CD14-positive monocyte (primary cell): ENCODE data around the gene SLX9. TPM values are rescaled to one million over a fixed set of nuclear protein-coding genes. Genes with fewer than 3 reads are reported as not detected.

Source experiments
- DNase-seq, 3 donors: peaks; one replicate each; pipeline ENCODE4 v3.0.0-alpha.2; 2011 to 2022
- H2AFZ ChIP-seq: 2 replicates; pipeline ENCODE4 v1.6.0; 2012; ENCODE audit warnings: mild to moderate bottlenecking, low read depth, low read length, inconsistent platforms; ENCODE audit not compliant: insufficient read depth, poor library complexity, severe bottlenecking
- H3K27ac ChIP-seq, 2 donors: 1 replicate in 1 of 2; 2 replicates in 1 of 2; pipeline ENCODE4 v1.5.1; 2012 to 2013; ENCODE audit warnings: low read length in 2 of 2, control low read depth in 1 of 2, inconsistent platforms in 1 of 2, low read depth in 1 of 2, mild to moderate bottlenecking in 1 of 2
- H3K27me3 ChIP-seq, 2 donors: one replicate each; pipeline versions ENCODE4 v1.6.0 to v1.6.1; 2011 to 2013; ENCODE audit warnings: low read length in 2 of 2; ENCODE audit not compliant: control insufficient read depth in 2 of 2, insufficient read depth in 2 of 2
- H3K36me3 ChIP-seq, 2 donors: replicated peaks in 1 of 2; 1 replicate in 1 of 2; 2 replicates in 1 of 2; pipeline versions ENCODE4 v1.5.1 to v1.6.1; 2012 to 2013; ENCODE audit warnings: low read length in 2 of 2, control low read depth in 1 of 2, inconsistent platforms in 1 of 2, mild to moderate bottlenecking in 1 of 2; ENCODE audit not compliant: insufficient read depth in 2 of 2, control insufficient read depth in 1 of 2
- H3K4me1 ChIP-seq, 2 donors: 1 replicate in 1 of 2; 2 replicates in 1 of 2; pipeline versions ENCODE4 v1.5.1 to v1.6.1; 2012 to 2013; ENCODE audit warnings: low read length in 2 of 2, control low read depth in 1 of 2, inconsistent platforms in 1 of 2, mild to moderate bottlenecking in 1 of 2, moderate library complexity in 1 of 2; ENCODE audit not compliant: insufficient read depth in 2 of 2, control insufficient read depth in 1 of 2
- H3K4me2 ChIP-seq: replicated peaks from 2 replicates; pipeline ENCODE3; 2012; ENCODE audit warnings: low read length, moderate library complexity, mild to moderate bottlenecking; ENCODE audit not compliant: poor library complexity, severe bottlenecking; ENCODE audit errors: extremely low read depth
- H3K4me3 ChIP-seq, 3 experiments: fragments of 200-600 bp in 1 of 3; sonication (generic) in 1 of 3; replicated peaks in 1 of 3; 1 replicate in 2 of 3; 2 replicates in 1 of 3; pipeline ENCODE4 v1.5.1; 2011 to 2013; ENCODE audit warnings: low read length in 3 of 3, mild to moderate bottlenecking in 3 of 3, control low read depth in 2 of 3, low read depth in 2 of 3, inconsistent platforms in 1 of 3, moderate library complexity in 1 of 3
- H3K79me2 ChIP-seq: 2 replicates; pipeline ENCODE4 v1.6.0; 2012; ENCODE audit warnings: mild to moderate bottlenecking, control low read depth, inconsistent platforms, low read length, moderate library complexity; ENCODE audit not compliant: insufficient read depth
- H3K9ac ChIP-seq: 2 replicates; pipeline ENCODE4 v1.6.0; 2017; ENCODE audit warnings: low read length, mild to moderate bottlenecking; ENCODE audit not compliant: insufficient read depth, poor library complexity, severe bottlenecking
- H3K9me3 ChIP-seq, 2 donors: replicated peaks in 1 of 2; 1 replicate in 1 of 2; 2 replicates in 1 of 2; pipeline versions ENCODE4 v1.5.1 to v1.6.1; 2012 to 2013; ENCODE audit warnings: low read length in 2 of 2, control low read depth in 1 of 2; ENCODE audit not compliant: control insufficient read depth in 1 of 2, insufficient read depth in 1 of 2
- H4K20me1 ChIP-seq: 2 replicates; pipeline ENCODE4 v1.6.0; 2012; ENCODE audit warnings: mild to moderate bottlenecking, low read length, control low read depth, moderate library complexity; ENCODE audit not compliant: insufficient read depth
- H3K27ac Mint-ChIP-seq, 7 donors: one replicate each; pipeline ENCODE4 v1.8.0; 2020; ENCODE audit warnings: mild to moderate bottlenecking in 7 of 7, mixed read lengths in 7 of 7, moderate library complexity in 6 of 7, inconsistent platforms in 2 of 7
- H3K27me3 Mint-ChIP-seq, 3 donors: one replicate each; pipeline ENCODE4 v1.8.0; 2021 to 2022; ENCODE audit warnings: low read depth in 3 of 3, mild to moderate bottlenecking in 3 of 3, mixed read lengths in 3 of 3, moderate library complexity in 3 of 3, inconsistent platforms in 1 of 3
- H3K36me3 Mint-ChIP-seq, 2 donors: one replicate each; pipeline ENCODE4 v1.8.0; 2020; ENCODE audit warnings: mixed read lengths in 2 of 2, inconsistent platforms in 1 of 2, mild to moderate bottlenecking in 1 of 2
- H3K4me1 Mint-ChIP-seq: one replicate; pipeline ENCODE4 v1.8.0; 2020; ENCODE audit warnings: mild to moderate bottlenecking, mixed read lengths
- H3K4me3 Mint-ChIP-seq, 2 donors: one replicate each; pipeline ENCODE4 v1.8.0; 2020; ENCODE audit warnings: mild to moderate bottlenecking in 2 of 2, mixed read lengths in 2 of 2, moderate library complexity in 1 of 2
- H3K9me3 Mint-ChIP-seq, 7 donors: one replicate each; pipeline ENCODE4 v1.8.0; 2020 to 2022; ENCODE audit warnings: mixed read lengths in 7 of 7, mild to moderate bottlenecking in 6 of 7, moderate library complexity in 6 of 7, inconsistent platforms in 2 of 7
- CTCF ChIP-seq: fragments of 200-600 bp; IDR thresholded peaks from one replicate; pipeline ENCODE4 v1.8.0; 2022; ENCODE audit warnings: antibody characterized with exemption, mild to moderate bottlenecking
- WGBS: methylation state at CpG from one replicate; pipeline ENCODE4 v1.1.5; 2013; ENCODE audit warnings: missing lambda C conversion rate; ENCODE audit not compliant: insufficient coverage; 5-methylcytosine and 5-hydroxymethylcytosine counted together
- intact Hi-C, 2 donors: fragments of 100-400 bp; cut with micrococcal nuclease; formaldehyde crosslinking; loops; one replicate each; pipeline versions ENCODE4 v1.15.0 to v1.15.1; 2023
- polyA plus RNA-seq, 3 donors: library from polyadenylated mRNA; depleted of rRNA in 1 of 3; unstranded in 2 of 3; stranded (reverse) in 1 of 3; fragments of 300-500 nt in 2 of 3; fragments of >200 nt in 1 of 3; fragmentation: Illumina TruSeq in 2 of 3; gene quantifications; 1 replicate in 2 of 3; 2 replicates in 1 of 3; pipeline ENCODE4 v1.2.3, GENCODE V29; 2012 to 2021

The SLX9 gene
- polyA plus RNA-seq, 3 donors = 7.5 to 9.0 (median 9.0) TPM

DNA sequence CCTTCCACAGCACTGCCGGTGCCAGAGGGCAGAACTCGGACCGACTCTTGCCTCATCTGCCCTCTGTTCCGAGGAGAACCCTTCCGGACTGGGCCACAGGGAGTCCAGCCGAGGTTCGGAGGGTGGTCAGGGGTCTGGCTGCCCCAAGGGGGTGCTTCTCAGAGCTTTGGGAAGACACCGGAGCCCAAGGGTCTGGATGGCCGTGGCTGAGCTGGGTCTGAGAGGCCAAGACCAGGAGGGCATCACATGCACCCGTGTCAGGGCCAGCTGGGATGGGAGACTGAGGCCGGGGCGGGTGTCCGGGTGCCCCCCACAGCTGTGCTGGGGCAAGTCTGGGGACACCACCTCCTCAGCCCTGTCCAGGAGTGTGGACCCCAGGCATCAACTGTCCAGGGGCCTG, 51.1 kb downstream of the SLX9 start:
- no peaks in the 10 kb centered on the region for H3K27me3 ChIP-seq
- no peak overlapping the region for H3K4me3 Mint-ChIP-seq

GRCh38 chr21:44991538-44992483, 52.0 kb downstream of the SLX9 start:
- Mint-ChIP-seq H3K27ac (no peak overlapping the region), H3K9me3 (no peaks in the 10 kb centered on the region), H3K4me3 (no peak overlapping the region), H3K36me3 (no peaks in the 10 kb centered on the region), H3K4me1 (no peaks in the 10 kb centered on the region), H3K27me3 (peaks cover 1 to 7% (median 1%) of the 10 kb centered on the region in 3 donors)
- TF ChIP-seq CTCF = no peak
- Histone ChIP-seq H3K4me2 (no peak overlapping the region), H3K4me3 (no peak overlapping the region), H3K27me3 (no peaks in the 10 kb centered on the region), H3K36me3 (no peaks in the 10 kb centered on the region), H3K9me3 (no peaks in the 10 kb centered on the region), H4K20me1 (no peaks in the 10 kb centered on the region), H3K9ac (no peak overlapping the region), H3K79me2 (no peaks in the 10 kb centered on the region), H3K4me1 (no peaks in the 10 kb centered on the region), H3K27ac (no peak overlapping the region), H2AFZ (no peak overlapping the region)
- DNase-seq = no peak
- intact Hi-C loops = loop anchor here in 1 of 2 donors (5.0 kb wide), 1 partner anchor 40 kb away; no protein-coding TSS in a partner anchor
- 96% methylated on average over 25 of the region's 38 CpGs for WGBS

More for the DNA sequence above, 51.1 kb downstream of the SLX9 start:
- WGBS = 89% methylated on average over 13 of the region's 13 CpGs
- H2AFZ ChIP-seq = no peak overlapping the region
- no peak overlapping the region for H3K9ac ChIP-seq
- H3K36me3 ChIP-seq = no peaks in the 10 kb centered on the region
- no peaks in the 10 kb centered on the region for H3K79me2 ChIP-seq
- no peak overlapping the region for H3K4me3 ChIP-seq
- Mint-ChIP-seq H3K27ac (no peak overlapping the region), H3K27me3 (peaks cover 0 to 7% (median 1%) of the 10 kb centered on the region in 3 donors), H3K36me3 (no peaks in the 10 kb centered on the region), H3K4me1 (no peaks in the 10 kb centered on the region), H3K9me3 (no peaks in the 10 kb centered on the region)
- intact Hi-C loops = loop anchor here in 1 of 2 donors (5.0 kb wide), 1 partner anchor 39 kb away; no protein-coding TSS in a partner anchor
- no peak for DNase-seq
- no peak overlapping the region for H3K4me2 ChIP-seq
- H3K27ac ChIP-seq = no peak overlapping the region
- H4K20me1 ChIP-seq = no peaks in the 10 kb centered on the region
- H3K4me1 ChIP-seq = no peaks in the 10 kb centered on the region
- H3K9me3 ChIP-seq = no peaks in the 10 kb centered on the region
- no peak for TF ChIP-seq CTCF
